HG03135 (cell line): Measurements from ENCODE around the gene SLC2A10.
"Not testable (repeated sequence)": the region's sequence is repeated elsewhere in the genome, so short reads cannot be mapped to it uniquely, and the experiment has no call there.

Experiments
- ATAC-seq: cut with Tn5 transposase; IDR thresholded peaks from one replicate; pipeline ENCODE4 v1.9.1; 2021; ENCODE audit warnings: mild to moderate bottlenecking, moderate library complexity; ENCODE audit not compliant: unreplicated experiment

SLC2A10 gene

DNA sequence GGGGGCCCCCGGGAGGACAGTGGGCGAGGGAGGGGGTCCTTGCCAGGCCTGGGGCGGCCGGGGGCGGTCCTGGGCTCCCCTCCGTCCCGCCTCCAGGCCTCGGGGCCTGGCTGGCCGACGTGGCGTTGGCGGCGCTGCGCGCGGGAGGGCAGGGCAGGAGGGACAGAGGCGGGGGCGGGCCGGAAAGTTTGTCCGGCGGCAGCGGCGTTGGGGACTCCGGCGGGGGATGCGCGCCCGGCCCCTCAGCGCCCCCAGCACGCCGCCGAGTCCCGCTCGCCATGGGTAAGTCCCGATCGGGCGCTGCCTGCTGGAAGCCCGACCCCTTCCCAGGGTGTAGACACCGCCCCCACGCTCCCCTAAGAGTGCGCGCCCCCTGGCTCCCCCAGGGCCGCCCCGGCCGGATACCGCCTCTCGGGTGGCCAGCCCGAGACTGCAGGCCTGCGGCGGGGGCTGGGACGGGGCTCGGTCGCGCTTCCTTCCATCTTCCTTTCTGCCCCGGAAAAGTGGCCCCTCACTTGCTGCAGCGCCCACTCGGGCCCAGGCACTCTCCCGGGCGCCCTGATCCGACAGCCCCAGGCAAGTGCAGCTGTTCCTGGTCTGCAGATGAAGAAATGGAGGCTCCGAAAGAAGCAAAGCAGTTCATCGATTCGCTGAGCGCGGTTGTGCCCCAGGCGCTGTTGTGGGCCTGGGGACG lies at the start of gene SLC2A10:
Gene SLC2A10 (plus strand): TSS at position 191 of the 694 bp plus-strand sequence. CDS start 88 bp downstream, at position 279.
- ATAC-seq = no peak

DNA sequence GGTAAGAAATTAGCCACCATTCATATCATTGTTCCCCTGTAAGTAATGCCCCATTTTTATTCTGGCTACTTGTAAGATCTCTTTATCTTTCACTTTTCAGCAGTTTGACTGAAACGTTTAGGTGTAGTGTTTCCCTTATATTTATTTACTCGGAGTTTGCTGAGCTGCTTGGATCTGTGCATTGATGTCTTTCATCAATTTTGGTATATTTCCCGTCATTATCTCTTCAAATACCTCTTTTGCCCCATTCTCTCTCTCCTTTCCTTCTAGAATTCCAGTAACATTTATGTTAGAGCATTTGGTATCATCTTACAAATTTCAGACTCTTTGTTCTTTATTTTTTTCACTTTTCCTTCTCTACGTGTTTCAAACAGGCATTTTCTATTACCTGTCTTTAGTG lies 49.0 kb upstream of the SLC2A10 start:
- ATAC-seq = no peak

DNA sequence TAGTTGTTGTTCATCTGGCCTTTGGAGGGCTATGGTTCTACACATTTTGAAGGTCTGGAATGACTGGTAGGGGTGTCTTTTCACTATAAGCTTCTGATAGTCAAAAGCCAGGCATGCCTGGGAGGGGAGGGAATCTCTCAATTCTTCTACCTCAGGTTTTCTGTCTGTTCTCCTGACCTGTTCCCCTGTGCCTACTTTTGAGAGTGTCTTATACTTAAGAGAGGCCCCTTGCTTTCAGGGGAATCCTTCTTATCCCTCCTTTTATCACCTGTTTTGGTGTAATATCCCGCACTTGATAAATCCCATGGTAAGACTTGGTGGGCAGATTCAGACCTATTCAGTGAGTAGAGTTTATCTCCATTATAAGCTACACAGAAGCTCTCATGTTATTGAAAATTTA lies 47.8 kb upstream of the SLC2A10 start:
- no peak for ATAC-seq

DNA sequence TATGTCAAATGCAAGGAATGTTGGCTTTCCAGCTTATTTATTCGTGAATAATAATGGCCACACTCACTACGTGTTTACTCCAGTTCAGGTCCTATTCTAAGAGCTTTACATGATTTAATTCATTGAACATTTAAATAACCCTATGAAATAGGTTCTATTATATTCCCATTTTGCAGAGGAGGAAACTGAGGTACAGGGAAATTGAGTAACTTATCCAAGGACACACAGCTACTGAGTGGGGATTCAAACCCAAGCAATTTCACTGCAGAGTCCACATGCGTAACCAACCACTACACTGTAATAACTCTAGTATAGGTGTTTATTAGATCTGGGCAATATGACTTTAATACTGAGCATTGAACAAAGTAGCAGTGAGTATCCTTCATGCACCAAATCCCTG lies 45.9 kb upstream of the SLC2A10 start:
- no peak for ATAC-seq

DNA sequence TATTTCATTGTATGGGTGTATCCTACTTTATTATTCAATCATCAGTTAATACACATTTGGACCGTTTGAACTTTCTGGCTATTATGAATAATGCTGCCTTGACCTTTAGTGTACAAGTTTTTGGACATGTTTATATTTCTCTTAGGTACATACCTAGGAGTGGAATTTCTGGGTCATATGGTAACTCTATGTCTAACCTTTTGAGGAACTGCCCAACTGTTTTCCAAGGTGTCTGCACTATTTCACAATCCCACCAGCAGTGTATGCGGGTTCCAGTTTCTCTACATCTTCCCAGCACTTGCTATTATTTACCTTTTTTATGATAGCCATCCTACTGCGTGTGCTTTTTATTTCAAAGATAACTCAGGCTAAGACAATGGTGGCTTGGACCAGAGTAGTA lies 43.8 kb upstream of the SLC2A10 start:
- no peak for ATAC-seq

DNA sequence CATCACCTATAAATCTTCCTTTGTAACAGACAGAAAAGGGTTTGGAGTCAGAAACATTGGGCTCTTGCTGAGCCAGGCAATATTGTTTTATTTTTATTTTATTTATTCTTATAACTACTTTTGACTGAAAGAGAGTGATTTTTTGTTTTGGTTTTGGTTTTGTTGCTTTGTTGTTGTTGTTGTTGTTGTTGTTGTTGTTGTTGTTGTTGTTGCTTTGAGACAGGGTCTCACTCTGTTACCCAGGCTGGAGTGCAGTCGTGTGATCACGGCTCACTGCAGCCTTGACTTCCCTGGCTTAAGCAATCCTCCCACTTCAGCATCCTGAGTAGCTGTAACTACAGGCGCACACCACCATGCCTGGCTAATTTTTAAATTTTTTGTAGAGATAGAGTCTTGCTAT lies 43.1 kb upstream of the SLC2A10 start:
- no peak for ATAC-seq

DNA sequence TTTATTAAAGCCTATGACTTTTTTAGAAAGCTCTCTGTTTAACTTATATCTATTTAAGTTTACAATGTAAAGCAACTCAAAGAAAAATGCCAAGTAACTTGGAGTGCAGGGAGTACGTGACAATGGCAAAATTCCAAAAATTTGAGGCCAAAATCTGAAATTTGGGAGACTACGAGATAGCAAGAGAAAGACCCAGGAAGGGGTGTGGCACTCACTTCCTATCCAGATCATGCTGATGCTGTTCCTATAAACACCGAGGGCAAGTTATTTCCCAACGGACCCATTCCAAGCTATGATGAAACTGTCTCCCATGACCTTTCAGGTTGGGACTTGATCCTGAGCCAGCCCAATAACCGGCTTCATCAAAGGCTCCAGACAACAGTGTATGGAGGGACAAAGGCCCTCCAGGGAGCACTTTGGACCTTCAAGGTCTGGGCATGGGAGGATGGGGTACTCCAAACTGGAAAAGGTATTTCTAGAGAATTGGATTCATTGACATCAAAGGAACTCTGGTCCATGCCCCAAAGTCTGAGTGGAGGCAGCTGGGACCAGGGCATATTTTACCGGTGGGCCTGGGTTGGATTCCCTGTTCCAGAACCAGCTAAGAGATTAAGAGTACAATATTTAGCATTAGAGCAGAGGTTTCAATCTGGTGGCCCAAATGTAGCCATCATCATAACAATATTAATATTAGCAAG lies 42.5 kb upstream of the SLC2A10 start:
- ATAC-seq = no peak

DNA sequence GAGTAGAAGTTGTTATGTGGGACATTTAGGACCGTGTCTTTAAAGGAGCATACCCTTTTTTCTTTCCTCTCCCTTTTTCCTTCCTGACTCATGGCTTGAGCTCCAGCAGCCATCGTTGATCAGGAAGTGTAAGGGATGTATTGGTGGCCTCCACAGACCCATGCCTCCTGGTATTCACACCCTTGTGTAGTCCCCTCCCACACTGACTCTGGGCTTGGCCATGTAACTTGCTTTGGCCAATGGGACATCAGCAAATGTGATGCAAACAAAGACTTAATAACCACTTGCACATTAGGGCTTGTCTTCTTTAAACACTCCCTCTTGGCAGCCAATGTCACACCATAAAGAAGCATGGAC lies 39.2 kb upstream of the SLC2A10 start:
- no peak for ATAC-seq

DNA sequence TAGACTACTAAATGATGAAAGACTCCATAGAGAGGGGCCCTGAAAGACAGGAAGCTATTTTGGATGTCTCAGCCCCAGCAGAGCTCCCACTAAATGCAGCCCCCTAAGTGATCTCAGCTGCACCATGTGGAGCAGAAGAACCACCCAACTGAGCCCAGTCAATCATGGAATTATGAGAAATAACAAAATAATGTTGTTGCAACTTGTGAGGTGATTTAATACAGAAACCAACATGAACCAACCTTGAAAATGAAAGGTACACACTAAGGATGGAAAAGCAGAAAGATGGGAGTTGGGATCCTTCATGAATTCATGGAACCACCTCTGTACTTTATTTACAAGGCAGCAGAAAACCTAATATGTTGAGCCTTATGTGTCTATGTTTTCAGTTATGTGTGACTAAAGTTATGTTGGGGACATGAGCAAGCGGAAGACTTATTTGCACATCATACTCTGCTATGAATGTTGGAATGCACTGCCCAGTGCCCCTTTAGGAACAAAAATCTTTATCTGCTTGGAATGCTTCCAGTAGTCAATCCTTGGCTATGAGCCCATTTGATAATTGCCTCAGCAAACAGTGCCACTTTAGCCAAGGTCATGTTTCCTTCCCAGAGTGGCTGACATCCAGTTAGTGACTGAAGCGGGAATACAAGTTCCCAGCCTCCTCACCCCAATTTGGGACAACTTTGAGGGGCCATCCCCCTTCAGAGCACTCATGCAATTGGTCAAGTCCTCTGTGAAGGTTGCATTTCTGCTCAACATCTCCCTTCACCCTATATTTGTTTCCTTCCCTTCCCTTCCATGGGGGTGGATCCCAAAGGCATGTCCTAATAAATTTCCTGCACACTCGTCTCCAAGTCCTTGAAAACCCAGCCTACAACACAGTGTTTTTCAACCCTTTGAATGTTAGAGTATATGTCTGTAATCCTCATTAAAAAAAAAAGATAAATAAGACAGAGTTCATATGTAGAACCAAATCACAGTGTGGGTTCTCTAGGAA lies 38.6 kb upstream of the SLC2A10 start:
- no peak for ATAC-seq

DNA sequence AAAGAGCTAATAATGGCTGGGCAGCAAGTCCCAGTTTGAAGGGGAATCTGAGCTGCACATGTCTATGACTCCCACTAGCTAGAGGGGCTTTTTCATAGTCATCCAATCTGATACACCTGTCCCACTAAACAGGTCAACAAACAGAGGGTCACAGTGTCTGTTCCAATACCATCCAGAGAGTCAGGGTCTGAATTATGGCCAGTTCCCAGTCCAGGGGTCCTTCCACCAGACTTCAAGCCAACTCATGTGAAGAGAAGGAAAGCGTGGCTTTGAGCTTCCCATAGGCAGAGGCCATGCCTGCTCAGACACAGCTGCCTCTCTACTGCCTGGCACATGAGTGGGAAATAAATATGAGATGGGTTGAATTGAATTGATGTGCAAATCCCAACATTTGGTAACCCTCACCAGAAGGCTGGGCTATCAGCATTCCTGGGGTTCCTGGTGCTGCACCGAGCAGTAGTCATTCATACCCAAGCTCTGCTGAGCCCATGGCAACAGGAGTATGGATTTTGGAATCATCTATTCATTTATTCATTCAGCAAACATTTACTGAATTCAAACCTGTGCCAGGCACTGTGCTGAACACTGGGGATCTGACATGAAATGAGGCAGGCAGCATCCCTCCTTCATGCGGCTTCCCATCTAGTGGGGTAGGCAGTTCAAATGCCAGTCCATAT lies 37.4 kb upstream of the SLC2A10 start:
- ATAC-seq = no peak

DNA sequence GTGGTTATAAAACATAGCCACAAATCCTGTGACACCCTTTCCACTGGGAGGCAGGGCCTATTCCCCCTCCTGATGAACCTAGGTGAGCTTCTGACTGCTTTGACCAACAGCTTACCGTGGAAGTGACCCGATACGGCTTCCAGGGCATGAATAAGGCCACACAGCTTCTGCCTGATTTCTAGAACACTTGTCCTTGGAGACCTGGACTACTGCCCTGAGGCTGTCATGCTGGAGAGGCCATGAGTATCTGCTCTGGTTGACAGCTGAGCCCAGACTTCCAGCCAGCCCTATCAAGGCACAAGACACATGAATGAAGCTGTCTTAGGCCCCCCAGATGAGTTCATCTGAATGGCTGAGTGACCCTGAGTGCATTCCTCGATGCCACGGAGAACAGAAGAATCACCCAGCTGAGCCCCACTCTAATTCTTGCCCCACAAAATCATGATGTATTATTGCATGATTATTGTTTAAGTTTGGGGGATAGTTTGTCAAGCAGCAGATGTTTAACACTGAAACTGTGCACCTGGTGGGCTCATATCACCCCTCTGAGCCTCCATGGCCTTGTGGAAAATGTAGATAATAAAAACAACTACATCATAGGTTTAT lies 36.8 kb upstream of the SLC2A10 start:
- no peak for ATAC-seq

DNA sequence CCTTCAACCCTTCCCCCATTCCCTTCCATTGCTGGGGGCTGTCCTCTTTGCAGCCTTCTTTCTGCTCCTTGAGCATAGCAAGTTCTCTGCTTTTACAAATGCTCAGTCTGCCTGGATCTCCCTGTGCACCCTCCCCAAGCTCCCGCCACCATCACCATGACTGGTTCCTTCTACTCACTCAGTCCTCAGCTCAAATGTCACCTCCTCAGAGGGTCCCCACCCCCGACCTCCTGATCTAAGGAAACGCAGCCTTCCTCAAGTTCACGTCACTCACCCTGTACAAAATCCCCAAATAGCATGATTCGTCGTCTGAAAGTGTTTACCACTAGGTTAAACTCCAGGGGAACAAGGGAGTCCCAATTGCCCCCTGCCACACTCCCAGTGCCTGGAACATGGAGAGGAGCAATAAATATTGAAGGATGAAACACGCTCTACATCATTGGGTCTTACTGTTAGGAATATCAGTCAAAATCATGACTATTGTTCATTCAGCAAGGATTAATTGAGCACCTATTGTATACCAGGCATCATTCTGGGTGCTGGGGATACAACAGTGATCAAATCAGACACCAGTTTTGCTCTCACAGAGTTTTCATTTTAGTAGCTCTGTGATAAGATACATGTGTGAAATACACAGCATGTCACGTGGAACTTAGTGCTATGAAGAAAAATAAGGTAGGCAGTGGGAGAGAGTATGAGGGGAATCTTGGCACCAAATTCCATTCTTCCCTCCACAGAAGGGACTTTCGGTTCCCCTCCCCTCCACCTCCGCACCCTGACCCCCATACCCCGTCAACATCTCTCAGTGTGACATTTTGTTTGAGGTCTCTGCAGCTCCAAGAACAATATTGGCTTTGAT lies 35.8 kb upstream of the SLC2A10 start:
- ATAC-seq = no peak

DNA sequence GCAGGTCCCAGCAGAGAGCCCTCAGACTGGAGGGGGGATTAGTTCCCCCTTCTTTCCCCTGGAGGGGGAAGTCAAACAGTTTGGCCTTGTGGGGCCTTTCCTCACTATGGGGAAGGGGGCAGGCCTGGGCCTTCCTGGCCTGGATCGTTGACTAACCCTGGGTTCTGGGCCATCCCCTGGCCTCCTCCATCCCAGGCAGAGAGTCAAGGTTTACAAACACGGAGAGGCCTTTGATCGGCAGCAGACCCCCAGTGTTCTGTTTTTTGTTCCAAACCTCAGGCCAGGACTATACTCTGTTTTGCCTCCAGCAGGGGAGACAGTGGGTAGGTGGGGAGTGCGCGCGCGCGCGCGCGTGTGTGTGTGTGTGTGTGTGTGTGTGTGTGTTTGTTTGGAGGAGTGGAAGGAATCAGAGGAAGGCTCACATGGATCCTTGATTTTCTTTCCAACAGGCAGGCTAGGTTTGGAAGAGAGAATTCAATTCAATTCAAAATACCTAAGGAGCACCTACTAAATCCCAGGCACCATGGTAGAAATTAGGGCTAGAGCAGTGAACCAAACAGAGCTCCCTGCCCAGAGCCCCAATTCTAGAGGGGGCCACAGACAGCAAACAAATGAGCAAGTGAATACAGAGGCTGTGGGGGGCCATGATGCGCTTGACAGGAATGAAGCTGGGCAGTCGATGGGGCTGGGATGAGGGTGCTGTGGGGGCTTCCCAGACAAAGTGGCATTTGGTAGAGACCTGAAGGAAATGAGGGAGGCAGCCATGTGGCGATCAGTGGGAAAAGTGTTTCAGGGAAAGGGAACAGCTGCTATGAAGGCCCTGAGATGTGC lies 35.0 kb upstream of the SLC2A10 start:
- ATAC-seq = no peak

DNA sequence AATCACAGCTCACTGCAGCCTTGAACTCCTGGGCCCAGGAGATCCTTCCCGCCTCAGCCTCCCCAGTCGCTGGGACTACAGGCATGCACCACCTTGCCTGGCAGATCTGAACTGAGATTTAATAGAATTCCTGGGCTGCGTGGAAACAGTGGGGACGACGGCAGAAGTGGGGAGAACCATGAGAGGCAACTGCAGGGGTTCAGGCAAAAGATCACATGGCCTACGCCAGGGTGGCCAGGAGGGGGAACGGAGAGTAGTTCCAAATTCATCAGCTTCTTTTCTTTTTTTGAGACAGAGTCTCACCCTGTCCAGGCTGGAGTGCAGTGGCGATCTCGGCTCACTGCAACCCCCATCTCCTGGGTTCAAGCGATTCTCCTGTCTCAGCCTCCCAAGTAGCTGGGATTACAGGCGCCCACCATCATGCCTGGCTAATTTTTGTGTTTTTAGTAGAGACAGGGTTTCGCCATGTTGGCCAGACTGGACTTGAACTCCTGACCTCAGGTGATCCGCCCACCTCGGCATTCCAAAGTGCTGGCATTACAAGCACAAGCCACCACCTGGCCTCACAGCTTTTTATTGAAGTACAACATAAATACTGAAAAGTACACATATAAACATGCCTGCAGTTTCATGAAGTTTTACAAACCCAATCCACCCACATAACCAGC lies 32.7 kb upstream of the SLC2A10 start:
- ATAC-seq = not testable (repeated sequence)

DNA sequence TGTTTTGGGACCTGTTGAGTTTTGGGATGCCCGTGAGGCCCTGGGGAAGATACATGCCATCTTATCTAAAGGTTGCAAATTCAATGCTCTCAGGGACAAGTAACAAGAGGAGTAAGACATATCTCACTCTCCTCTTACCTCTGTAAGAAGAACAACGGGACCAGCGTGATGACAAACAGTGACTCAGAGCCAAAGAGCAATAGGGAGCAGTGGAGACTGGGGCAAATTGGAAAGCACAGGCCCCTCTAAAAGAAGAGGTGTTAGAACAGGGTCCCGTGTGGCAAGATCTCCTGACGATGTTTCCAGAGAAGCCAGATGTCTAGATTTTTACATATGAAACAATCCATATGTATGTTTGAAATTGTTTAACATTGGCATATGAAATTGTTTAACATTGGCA lies 31.8 kb upstream of the SLC2A10 start:
- no peak for ATAC-seq

DNA sequence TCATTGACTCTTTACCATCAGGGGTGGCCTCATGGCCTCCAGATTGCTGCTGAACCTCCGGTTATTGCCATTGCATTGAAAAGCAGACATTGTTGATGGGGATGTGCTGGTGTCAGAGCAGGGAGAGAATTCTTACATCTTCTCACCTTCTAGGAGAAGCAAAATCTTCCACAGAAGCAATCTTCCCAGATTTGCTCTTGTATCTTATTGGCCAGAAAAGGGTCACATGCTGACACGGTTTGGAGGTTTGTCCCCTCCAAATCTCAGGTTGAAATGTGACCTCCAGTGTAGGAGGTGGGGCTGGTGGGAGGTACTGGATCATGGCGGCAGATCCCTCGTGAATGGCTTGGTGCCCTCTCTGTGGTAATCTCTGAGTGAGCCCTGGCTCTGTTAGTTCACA lies 30.9 kb upstream of the SLC2A10 start:
- ATAC-seq = no peak

DNA sequence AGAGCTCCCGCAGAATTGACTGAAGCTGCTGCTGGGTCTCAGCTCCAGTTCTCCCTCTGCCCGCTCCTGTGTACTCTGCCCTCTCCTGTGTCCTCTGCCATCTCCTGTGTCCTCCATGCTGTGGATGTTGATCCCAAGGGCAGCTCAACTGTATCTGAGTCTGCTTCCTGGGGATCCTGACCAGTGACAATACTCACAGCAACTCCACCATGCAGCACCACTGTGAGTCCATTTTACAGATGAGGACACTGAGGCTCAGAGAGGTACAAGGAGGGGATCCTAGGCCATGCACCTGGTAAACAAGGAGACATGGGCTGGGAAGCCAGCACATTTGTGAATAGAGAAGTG lies 28.8 kb upstream of the SLC2A10 start:
- no peak for ATAC-seq
